Activated CD8-positive, alpha-beta memory T cell treated with anti-CD3 and anti-CD28 coated beads, Interleukin-2, amount 50 U/mL, for 1 hour (primary cell): ENCODE measurements around the gene MUC21.
"Not testable (repeated sequence)": the region's sequence is repeated elsewhere in the genome, so short reads cannot be mapped to it uniquely, and the experiment has no call there.

Experiments
- DNase-seq: peaks from one replicate; pipeline ENCODE4 v3.0.0-alpha.2; 2020; ENCODE audit errors: extremely low read depth

MUC21 gene

GRCh38 chr6:31008165-31008564 is 24.6 kb downstream of the MUC21 start:
- DNase-seq: no peak

- no peak for DNase-seq
These were observed 26.2 kb downstream of the MUC21 start for GRCh38 chr6:31009731-31010130.

- no peak for DNase-seq
These were observed 27.0 kb downstream of the MUC21 start, which contains the start of gene MUC22 for GRCh38 chr6:31010393-31011060. TSS of gene MUC22 (plus strand) at chr6:31010474. CDS start at chr6:31010707, 233 bp downstream.

GRCh38 chr6:31011153-31011552 is 27.6 kb downstream of the MUC21 start:
- no peak for DNase-seq

- no peak for DNase-seq
These were observed 33.3 kb downstream of the MUC21 start for GRCh38 chr6:31016659-31017299.

- not testable (repeated sequence) for DNase-seq
These were observed 33.9 kb downstream of the MUC21 start for GRCh38 chr6:31017436-31017835.

- DNase-seq: no peak
These were observed 36.5 kb downstream of the MUC21 start for GRCh38 chr6:31020057-31020456.

GRCh38 chr6:31020631-31021255 is 37.2 kb downstream of the MUC21 start:
- DNase-seq: not testable (repeated sequence)

GRCh38 chr6:31021705-31022531 is 38.4 kb downstream of the MUC21 start:
- DNase-seq: not testable (repeated sequence)

- no peak for DNase-seq
These were observed 42.1 kb downstream of the MUC21 start for GRCh38 chr6:31025595-31025994.

GRCh38 chr6:31031095-31031494 is 47.6 kb downstream of the MUC21 start:
- no peak for DNase-seq

- DNase-seq: no peak
These were observed 49.6 kb downstream of the MUC21 start for GRCh38 chr6:31033075-31033474.

- DNase-seq: no peak
These were observed 52.5 kb downstream of the MUC21 start for GRCh38 chr6:31035862-31036497.

- DNase-seq: no peak
These were observed 53.7 kb downstream of the MUC21 start for GRCh38 chr6:31037169-31037568.

GRCh38 chr6:31037682-31038081 is 54.2 kb downstream of the MUC21 start:
- DNase-seq: no peak

GRCh38 chr6:31038559-31038958 is 55.0 kb downstream of the MUC21 start:
- no peak for DNase-seq
